Esophagus squamous epithelium (tissue), 4 donors: Measurements from ENCODE around the gene DDAH1.

ENCODE experiments used
- POLR2A ChIP-seq, 4 donors: fragments of 450-650 bp; IDR thresholded peaks; one replicate each; pipeline ENCODE4 v1.6.1; 2017; ENCODE audit warnings: antibody characterized with exemption in 4 of 4, mild to moderate bottlenecking in 4 of 4, moderate library complexity in 3 of 4
- TF ChIP-seq, protein P1 (sequence below), 6 experiments: fragments of 450-650 bp in 4 of 6; fragments of 200-600 bp in 2 of 6; sonication (generic) in 2 of 6; IDR thresholded peaks; one replicate each; pipeline ENCODE4 v1.5.1; 2016 to 2019; ENCODE audit warnings: antibody characterized with exemption in 6 of 6, mild to moderate bottlenecking in 4 of 6, moderate library complexity in 4 of 6

- TF ChIP-seq, protein P1, sequence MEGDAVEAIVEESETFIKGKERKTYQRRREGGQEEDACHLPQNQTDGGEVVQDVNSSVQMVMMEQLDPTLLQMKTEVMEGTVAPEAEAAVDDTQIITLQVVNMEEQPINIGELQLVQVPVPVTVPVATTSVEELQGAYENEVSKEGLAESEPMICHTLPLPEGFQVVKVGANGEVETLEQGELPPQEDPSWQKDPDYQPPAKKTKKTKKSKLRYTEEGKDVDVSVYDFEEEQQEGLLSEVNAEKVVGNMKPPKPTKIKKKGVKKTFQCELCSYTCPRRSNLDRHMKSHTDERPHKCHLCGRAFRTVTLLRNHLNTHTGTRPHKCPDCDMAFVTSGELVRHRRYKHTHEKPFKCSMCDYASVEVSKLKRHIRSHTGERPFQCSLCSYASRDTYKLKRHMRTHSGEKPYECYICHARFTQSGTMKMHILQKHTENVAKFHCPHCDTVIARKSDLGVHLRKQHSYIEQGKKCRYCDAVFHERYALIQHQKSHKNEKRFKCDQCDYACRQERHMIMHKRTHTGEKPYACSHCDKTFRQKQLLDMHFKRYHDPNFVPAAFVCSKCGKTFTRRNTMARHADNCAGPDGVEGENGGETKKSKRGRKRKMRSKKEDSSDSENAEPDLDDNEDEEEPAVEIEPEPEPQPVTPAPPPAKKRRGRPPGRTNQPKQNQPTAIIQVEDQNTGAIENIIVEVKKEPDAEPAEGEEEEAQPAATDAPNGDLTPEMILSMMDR (IDR thresholded peaks at IDR 0.05), result no peak
- no peak for TF ChIP-seq POLR2A (IDR thresholded peaks at IDR 0.05)
Observed at GRCh38 chr1:85368073-85368770, 96.7 kb downstream of the DDAH1 start.
